Right hindlimb (tissue), 1 donor: ENCODE measurements around the gene PLCB3.
"Not testable (repeated sequence)": the region's sequence is repeated elsewhere in the genome, so short reads cannot be mapped to it uniquely, and the experiment has no call there.

Experiments
- DNase-seq: peaks from one replicate; pipeline ENCODE4 v3.0.0-alpha.2; 2018

PLCB3 gene

DNA sequence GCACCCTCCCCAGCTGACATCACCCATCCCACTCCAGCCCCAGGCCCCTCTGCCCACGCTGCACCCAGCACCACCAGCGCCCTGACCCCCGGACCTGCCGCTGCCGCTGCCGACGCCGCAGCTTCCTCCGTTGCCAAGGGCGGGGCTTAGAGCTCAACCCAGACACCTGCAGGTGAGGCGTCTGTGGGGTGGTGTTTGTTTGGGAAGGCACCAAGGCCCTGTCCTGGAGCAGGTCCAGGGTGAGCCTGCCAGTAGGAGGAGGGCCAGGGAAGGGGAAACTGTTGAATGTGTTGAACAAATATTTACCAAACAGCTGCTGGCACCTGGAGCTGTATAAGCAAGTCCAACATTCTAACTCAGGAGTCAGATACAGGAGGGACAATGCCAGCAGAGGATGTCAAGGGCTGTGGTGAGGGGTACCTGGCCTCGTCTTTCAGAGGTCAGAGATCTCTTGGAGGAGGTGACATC, 13.8 kb upstream of the PLCB3 start:
- DNase-seq, result no peak

DNA sequence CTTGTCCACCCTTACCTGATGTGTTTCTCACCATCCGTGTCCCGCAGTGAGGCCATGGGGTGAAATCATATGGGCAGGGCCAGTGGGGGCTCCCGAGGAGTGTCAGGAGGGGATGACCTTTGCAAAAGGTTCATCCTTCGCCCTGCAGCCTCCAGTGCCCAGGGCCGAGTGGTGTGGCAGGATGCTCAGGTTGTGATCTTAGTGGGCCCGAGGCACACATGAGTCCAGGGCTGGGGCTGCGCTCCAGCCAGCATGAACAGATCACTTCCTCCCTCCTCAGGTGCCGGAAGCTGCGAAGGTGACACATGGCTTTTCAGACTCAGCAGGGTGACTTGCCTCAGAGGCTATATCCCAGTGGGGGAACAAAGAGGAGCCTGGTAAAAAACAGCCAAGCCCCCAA, 13.3 kb upstream of the PLCB3 start:
- no peak for DNase-seq

DNA sequence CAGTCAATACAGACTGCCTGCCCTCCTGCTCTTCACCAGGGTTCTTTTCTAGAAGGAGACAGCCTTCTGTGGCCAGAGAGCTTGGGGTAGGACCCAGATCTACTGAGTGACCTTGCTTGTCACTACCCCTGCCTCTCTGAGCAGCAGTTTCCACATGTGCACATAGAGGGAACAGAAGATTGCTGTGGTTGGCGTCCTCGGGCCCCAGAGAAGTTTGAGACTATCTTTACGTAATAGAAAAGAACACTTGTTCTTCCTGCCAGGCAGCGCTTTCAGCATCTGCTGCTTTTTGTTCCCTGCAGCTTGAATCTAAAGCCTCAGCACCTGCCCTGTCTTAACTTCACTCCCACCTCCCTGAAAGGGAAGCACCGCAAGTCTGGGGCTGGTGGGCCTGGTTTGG, 12.3 kb upstream of the PLCB3 start:
- no peak for DNase-seq

DNA sequence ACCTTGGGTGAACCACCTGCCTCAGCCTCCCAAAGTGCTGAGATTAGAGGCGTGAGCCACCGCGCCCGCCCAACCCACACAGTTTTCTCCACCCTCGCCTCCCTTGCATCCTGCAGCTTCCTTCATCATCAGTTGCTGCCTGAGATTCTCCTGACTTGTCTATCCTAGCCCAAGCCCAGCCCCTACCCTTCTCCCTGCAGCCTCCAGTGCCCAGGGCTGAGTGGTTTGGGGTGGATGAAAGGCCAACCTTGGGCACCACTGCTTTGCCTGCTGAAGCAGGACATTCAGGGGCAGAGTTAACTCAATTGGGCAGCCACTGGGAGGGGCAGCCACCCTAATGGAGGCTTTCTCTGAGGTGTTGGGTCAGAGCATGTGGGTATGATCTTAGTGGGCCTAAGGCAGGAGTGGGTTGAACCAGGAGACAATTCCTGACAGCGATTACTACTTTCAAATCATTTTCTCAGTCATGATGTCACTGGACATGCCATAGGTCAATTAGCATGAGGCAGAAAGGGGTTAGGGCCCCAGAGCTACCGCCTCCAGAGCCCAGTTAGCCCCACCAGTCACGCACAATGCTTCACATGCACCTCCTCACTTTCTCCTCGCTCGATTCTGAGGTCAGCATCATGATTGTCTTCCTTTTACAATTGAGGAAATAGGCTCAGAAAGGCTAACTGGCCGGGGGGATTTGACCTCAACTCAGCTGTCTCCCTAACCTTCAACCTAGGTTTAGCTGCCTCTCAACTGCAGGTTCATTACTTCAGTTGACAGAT, 11.5 kb upstream of the PLCB3 start:
- DNase-seq, result no peak

DNA sequence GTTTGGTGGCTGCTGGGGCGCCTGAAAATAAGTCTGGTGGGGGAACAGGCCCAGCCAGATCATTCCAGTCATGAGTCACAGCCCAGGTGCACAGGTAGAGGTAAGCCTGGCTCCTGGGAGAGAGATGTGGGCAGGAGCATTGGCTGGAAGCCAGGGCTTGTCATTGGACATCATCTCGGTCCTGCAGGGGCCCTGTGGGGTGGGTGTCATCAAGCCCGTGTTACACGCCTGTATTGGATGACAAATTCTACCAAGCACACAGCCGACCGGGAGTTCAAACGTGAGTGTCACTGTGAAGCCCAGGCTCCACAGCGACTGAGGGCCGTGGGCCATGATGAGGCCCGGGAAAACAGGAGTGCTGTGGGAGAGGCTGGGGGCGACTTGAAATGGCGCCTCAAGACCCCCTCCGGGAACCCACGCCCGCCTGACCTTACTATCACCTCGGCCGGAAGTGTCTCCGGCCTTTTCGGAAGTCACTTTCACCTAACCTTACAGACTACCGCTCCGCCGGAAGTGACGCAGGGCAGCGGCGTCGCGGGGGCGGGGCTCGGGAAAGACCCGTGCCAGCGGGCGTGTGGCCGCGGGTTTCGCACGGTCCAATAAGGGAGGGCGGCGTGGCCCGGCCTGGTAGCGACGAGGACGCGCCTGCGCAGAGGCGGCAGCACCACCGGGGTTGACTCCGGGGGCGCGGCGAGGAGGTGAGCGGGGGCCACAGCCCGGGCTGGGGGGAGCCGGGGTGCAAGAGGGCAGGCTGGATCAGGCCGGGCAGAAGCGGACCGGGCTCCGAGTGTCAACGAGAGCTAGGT, 10.7 kb upstream of the PLCB3 start, which contains the start of gene FKBP2:
TSS of gene FKBP2 (plus strand) at position 661 of the 806 bp plus-strand sequence. CDS start 1,293 bp downstream, outside the sequence.
- DNase-seq, result peak; percentile 99

DNA sequence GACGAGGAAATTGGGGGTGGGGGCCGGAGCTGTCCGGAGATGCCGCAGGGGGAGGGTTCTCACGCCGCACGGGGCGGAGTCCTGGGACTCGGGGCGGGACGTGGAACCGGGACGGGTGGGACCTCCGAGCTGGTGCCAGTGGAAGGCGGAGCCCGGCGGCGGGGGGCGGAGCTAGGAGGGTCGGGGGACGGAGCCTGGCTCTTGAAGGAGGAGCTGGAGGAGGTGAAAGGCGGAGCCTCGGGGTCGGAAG, 10.2 kb upstream of the PLCB3 start:
- DNase-seq, result peak; percentile 100

DNA sequence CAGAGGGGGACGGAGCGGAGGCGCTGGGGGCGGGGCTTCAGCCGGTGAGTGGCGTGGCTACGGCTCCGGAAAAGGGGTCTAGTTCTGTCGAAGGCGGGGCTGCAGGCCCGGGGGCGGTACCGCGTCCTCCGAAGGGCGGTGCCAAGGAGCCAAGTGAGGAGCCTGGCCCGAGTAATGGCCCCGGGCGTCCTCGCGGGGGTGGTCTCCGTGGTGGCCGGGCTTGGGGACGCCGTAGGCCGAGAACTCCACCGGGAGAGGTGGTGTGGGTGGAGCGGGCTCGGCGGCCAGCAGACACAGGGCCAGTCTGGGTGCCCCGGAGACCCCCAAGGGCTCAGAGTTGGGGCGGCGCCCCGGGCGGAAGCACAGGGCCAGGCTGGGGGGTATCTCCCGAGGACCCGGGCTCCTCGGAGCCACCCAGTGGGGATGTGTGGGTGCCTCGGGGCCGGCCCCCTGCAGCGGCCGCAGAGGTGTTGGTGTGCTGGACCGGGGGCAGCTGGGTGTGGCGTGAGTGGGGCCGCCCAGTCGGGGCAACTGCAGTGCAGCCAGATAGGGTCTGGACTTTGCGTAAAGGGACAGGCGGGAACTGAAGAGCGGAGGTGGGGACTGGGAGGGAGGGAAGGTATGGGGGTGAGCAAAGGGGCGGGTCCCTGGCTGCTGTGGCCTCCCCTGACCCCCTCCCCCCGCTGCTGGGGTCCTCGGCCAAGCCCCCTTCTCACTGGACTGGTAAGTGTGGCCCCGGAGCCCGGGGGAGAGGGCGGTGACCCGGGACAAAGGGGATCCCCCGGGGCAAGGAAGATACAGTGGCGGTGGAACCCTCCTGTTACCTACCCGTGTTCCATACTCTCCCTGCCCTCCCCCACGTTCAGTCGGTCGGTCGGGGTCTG, 9.6 kb upstream of the PLCB3 start:
- DNase-seq, result peak; percentile 72

DNA sequence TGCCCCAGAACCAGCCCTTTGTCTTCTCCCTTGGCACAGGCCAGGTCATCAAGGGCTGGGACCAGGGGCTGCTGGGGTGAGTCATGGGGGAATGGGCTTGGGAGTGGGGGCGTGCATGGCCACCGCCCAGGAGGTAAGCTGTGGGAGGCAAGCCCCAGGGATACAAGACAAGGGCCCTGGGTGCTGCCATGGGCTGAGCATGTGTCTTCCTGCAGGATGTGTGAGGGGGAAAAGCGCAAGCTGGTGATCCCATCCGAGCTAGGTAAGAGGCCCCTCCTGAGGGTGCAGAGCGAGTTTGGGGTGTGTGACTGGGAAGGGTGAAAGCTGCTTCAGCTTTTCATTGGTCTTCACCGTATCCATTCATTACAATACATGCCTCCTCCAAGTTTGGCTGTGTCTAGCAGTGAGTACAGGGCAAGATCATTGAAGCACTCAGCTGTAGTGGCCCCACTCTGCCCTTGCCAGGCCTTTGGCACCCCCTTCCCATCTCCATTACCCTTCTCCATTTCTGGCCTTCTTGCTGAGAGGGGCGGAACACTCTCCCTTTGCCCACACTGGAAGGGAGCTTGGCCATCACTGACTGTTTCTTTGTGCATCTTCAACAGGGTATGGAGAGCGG, 8.0 kb upstream of the PLCB3 start:
- DNase-seq, result no peak

DNA sequence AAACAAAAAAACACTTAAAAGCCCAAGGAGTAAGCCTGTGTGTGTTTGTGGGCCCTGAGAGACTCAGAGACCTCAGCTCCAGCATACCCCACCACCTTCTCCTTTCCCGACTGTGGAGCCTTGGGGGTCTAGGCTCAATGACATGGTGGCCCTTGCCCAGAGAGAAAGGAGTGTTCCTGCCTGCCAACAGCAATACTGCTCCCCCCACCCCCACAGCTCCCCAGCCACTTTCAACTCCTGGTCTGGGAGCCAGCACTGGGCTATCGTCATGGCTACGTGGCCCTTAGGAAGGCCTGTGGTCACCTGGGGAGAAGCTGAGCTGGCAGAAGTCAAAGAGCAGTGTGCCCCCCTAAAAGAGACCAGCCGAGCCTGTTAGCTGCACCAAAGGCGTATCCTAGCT, 7.2 kb upstream of the PLCB3 start:
- no peak for DNase-seq

DNA sequence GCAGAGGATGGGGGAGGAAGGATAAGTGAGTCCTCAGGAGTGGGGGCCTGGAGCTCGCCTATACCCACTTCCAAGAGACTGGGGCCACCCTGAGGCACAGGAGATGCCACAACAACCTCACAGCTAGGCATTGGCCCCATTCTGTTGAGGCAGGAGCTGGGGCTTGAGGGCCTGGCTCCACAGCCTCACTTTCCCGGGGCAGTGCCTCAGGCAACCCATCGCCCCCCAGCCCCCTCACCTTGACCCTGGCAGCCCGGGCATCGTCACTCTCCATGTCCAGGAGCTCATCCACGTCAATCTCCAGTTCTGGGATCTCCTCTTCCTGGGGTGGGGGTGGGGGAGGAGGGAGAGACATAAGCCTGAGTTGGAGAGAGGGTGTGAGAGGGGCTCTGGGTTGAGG, 6.4 kb upstream of the PLCB3 start:
- no peak for DNase-seq

DNA sequence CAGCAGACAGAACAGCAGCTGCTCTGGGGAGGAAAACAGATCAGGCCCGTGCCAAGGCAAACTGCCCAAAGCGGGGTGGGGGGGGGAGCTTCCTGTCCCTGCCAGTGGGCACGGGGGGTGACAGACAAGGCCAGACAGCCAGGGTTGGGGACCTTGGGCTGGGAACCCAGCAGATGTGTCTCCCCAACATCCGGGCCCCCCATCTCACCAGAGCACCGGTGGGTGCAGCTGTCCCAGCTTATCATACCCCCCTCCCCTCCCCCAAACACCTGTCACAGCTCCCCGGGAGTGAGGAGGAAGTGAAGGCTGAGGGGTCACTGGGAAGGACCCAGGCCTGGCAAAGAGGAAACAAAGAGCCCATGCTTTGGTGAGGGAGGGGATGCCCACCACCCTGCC, 5.9 kb upstream of the PLCB3 start:
- peak; percentile 87 for DNase-seq

DNA sequence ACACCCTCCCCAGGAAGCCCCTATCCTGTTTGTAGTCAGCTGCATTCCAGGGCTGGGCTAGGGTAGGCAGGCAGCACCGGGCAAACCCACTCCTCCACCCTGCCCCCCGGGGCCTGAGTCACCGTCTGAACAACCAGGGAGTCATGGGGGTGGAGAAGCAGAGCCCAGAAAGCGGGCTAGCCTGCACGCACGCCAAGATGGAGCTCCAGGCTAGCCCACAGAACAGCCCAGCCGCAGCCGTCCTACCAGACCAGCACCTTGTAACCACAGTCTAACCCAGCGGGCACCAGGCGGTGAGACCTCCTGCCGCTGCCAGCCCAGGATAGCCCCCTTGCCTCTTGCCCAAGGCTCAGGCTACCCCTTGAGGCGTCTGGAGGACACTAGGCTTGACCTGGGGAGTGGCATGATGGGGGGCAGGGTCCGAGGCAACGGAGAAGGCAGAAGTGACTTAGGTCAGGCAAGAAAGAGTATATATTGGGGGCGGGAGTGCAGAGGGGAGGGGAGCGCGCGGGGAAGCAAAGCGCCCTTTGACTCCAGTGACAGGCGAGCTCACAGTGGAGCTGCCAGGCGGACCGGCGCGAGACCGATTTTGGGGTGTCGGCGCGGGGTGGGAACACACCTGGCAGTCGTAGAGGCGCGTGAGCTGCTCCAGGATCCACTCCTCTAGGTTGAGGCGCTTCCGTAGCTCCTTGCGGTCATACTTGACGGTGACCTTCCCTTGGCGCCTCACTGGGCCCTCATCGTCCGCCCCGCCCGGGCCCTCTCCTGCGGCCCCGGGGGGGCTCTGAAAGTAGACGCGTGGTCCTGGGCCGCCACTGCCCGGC, 5.3 kb upstream of the PLCB3 start:
- no peak for DNase-seq

DNA sequence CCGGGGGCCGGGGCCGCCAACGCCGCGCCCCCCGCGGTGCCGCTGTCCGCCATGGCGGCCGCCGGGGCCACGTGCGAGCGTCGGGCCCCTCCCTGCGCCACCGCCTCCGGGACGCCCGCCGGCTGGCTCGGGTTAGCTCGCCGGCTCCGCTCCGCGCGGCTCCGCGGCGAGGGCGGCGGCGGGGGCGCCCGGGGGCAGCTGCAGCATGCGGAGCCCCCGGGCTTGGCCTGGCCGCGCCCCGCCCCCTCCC, 4.8 kb upstream of the PLCB3 start:
- not testable (repeated sequence) for DNase-seq

DNA sequence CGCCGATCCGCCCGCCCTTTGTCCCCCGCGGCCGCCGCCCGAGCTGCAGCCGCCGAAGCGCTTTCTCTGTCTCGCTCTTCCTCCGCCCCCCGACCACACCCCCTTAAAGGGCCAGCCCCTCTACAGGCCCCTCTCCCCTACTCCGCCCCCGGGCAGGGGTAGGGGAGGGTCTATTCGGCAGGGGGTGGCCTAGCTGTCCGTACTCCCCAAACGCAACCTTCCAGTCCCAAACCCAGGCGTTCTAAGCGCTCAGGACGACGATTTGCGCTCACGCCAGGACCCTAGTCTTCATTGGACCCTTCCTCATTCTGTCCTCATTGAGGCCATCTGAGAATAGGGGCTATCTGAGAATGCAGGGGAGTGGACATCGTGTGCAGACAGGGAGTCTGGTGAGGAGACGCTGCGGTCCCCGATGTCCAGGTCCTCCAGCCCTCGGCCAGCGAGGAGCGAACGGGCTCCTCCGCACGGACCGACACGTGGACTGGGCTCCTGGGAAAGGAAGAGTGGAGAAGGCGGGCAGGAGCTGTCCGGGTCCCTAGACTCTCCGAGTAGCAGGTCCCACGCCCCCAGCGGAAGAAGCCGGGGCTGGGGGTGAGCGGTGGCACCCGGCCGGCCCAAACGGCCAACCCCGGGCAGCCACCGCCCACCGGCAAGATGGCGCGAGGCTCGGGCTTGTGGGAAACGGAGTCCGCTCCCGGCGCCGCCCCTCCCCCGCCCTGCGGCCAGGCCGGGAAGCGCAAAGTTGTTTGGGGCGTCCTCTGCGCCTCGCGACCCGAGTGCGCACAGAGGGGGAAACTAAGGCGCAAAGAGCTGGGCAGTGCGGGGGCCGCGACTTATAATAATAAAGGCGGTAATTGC, 4.2 kb upstream of the PLCB3 start, which contains the start of gene PPP1R14B:
TSS of gene PPP1R14B (minus strand) at position 73 of the 858 bp plus-strand sequence. CDS start 270 bp downstream, outside the sequence.
- peak; percentile 94 for DNase-seq

DNA sequence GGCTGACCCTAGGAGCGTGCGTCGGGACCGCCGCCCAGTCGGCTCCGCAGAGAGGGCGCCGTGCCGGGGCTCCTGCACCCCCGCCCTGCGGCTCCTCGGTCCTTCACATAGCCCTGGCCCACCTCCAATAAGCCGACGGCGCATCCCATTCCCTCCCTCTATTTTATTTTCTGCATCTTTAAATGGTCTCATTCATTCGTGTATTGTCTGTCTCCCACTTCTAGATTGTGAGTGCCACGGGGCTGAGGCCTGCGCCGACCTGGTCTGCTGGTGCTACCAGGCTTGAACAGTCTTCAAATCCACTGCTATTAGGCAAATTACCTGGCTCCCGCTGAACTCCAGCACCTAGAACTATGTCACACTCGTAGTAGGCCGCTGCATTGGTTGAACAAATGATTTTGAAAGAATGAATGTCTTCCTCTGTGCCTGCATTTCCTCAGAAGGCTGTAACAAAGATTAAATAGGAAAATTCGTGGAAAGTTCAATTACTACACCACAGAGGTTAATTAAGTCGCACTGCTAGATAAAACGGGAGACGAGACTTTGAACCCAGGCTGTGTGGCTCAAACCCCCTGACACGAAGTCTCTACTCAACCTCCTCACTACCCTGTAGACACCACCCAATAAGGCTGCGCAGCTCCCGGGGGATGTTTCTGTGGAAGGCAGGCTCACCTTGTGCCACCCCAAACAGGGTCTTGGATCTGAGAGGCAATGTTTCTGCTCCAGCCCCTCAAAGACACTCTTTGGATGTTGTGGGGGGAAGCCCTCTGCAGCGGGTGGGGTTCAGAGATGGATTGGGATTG, 3.4 kb upstream of the PLCB3 start:
- DNase-seq, result no peak

DNA sequence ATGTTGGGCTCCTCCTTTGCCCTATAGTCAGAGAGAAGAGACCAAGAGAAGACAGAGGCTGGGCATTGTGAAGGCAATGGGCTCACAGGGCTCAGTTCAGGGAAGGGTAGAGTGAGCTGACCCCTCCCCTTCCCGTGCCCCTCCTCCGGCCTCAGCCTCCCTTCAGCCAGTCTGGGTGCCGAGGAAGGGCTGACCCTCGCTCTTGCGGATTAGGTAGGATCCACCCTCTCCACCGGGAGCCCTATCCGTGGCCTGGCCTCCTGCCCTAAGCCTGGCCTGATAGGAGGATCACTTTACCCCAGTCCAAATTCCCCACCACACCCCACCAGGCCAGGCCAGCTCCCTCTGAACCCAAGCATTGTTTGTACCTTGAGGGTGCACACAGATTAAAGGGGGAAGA, 2.8 kb upstream of the PLCB3 start:
- no peak for DNase-seq

DNA sequence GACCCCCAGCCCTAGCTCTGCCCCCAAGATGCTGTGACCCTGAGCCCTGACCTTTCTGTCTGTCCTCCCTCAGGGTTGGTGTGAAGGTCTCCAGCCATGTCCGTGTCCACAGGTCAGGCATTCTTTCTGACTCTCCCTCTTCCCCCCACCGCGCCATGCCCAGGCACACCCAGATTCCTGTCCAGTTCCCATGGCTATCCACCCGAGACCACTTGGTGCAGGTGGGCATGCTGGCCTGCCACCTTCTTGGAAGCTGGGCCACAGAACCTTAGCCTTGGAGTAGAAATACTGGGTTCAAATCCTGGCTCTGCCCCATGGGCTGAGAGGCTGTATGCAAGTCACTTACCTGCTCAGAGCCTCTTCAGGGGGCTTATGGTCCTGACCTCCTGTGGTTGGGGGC, 2.3 kb upstream of the PLCB3 start:
- no peak for DNase-seq

DNA sequence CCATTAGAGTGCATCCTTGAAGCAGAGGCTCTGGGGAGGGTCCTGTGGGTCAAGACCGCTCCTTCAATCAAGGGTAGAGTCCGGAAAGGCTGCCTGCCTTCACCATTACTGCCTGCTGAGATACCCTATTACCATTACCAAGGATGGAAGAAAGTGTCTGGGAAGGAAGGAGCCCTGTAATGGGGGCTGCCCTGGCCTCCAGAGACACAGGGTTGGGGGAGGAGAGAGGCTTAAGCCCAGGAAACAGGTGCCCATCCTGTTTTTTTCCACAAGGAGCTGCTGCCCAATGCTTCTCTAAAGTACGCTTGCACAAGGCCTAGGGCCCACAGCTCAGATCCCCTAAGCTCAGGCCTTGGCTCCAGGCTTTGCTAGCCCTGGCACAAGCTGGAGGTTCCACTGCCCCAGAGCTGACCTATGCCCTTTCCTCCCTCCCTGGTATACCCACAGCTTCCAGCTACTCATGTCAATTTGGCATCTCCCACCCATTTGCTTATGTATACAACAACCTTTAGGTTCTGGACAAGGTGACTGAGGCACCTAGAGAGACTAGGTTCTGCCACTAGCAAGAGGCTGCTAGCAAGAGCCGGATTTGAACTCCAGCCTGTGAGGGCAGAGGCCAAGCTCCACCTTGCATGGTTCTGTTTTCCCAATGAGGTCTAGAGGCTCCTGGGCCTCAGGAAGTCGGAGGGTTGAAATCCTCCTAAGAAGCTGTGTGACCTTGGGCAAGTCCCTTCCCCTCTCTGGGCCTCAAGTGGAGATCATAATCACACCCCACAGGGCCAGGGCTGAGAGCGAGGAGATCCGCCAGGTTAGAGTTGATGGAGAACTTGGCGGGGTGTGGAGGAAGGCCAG, 1.5 kb upstream of the PLCB3 start:
- DNase-seq, result no peak

DNA sequence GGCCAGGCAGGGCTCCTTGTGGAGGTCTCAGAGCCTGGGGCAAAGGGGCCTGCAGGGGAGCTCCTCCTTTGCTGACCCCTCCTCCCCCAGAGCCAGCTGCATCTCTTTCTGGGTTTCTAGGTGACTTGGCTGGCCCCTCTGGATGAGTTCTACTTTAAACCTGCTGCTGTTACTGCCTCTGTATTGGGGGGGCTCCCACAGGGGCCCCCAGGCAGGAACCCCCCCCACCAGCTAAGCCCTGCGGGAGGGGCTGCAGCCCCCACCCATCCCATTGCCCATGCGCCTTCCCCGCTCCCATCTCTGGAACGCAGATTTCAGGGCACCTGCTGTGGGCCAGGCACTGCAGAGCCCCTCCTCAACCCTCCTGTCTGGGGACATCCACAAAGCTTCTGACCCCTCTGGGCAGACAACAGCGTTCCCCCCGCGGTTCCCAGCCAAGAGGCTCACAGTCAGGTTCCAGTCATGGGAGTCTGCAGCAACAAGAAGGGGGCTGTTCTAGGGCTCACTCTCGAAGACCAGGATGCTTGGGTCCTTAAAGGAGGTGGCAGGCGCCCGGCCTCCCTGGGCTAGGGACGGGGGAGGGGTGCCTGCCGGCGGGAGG, 815 bp upstream of the PLCB3 start:
- no peak for DNase-seq
